Astrocyte of the spinal cord (primary cell): ENCODE data around the gene KRTAP20-1.

Experiments
- DNase-seq: peaks from one replicate; pipeline ENCODE4 v3.0.0; 2011; ENCODE audit warnings: low read depth, low spot score
- H3K4me3 ChIP-seq: 2 replicates; pipeline ENCODE4 v1.5.1; 2011; ENCODE audit warnings: low read depth, mild to moderate bottlenecking, low read length, moderate library complexity
- CTCF ChIP-seq: IDR thresholded peaks from 2 replicates; pipeline ENCODE4 v1.5.1; 2012; ENCODE audit warnings: low read depth, mild to moderate bottlenecking, low read length, inconsistent platforms
- in situ Hi-C: cut with HindIII; loops from 2 replicates; pipeline ENCODE4 v1.10.0; 2017; ENCODE audit warnings: low sequenced_read_pairs

Gene KRTAP20-1

GRCh38 chr21:30628109-30628508, 11.9 kb downstream of the KRTAP20-1 start:
- in situ Hi-C loops: no loop called here
- H3K4me3 ChIP-seq: no peak overlapping the region
- TF ChIP-seq CTCF: no peak
- no peak for DNase-seq

GRCh38 chr21:30629200-30629599, 13.0 kb downstream of the KRTAP20-1 start:
- no peak overlapping the region for H3K4me3 ChIP-seq
- no peak for DNase-seq
- no peak for TF ChIP-seq CTCF
- in situ Hi-C loops: no loop called here

- in situ Hi-C loops: no loop called here
- TF ChIP-seq CTCF: no peak
- no peak within 1 kb of the TSS for H3K4me3 ChIP-seq
- DNase-seq: no peak
These were observed 18.7 kb downstream of the KRTAP20-1 start, which contains the start of gene KRTAP20-2 for GRCh38 chr21:30634906-30635305. Gene KRTAP20-2, plus strand, starts transcription at chr21:30635206. Its CDS starts 58 bp downstream, at chr21:30635264.

GRCh38 chr21:30638686-30639085, 22.5 kb downstream of the KRTAP20-1 start:
- no peak for DNase-seq
- H3K4me3 ChIP-seq: no peak overlapping the region
- in situ Hi-C loops: no loop called here
- no peak for TF ChIP-seq CTCF

GRCh38 chr21:30642564-30642963, 26.3 kb downstream of the KRTAP20-1 start, which contains the start of gene KRTAP20-3:
Gene KRTAP20-3, plus strand, starts transcription at chr21:30642864.
- H3K4me3 ChIP-seq: no peak within 1 kb of the TSS
- no peak for DNase-seq
- no peak for TF ChIP-seq CTCF
- in situ Hi-C loops: no loop called here

- no peak for TF ChIP-seq CTCF
- DNase-seq: no peak
- in situ Hi-C loops: no loop called here
- H3K4me3 ChIP-seq: no peak overlapping the region
These were observed 30.7 kb downstream of the KRTAP20-1 start for GRCh38 chr21:30646904-30647414.
